ENCODE data around the gene ABCC12.

Gene ABCC12

GRCh38 chr16:48165961-48166578, 10.3 kb upstream of the ABCC12 start:
- no peak for DNase-seq (ENCODE audit: low read depth in 2 of 2)

GRCh38 chr16:48164907-48165715, 9.3 kb upstream of the ABCC12 start:
- peak; percentile 40 to 41 for DNase-seq (ENCODE audit: low read depth in 2 of 2)

DNA sequence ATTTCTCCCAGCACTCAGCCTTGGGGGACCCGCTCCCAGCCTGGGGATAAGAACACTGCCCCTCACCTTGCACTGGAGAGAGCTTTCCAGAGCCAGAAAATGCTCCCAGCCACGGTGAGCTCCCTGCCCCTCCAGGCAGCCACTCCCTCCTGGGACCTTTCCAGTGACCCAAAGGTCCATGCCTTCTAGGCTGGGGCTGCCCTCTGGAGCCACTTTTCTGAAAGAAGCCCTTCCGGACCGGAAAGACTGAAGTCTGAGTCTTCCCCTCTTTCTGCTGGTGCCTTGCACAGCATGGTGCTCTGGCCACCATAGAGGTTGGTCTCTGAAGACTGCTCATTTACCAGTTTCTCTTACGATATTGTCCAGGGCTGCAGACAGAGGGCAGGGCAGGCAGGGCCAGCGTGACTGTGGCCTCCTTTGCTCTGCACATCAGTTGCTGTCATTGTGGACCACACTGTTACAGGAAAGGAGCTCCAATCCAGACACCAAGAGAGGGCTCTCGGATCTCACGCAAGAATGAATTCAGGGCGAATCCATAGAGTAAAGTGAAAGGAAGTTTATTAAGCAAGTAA, 7.1 kb upstream of the ABCC12 start:
- DNase-seq (ENCODE audit: low read depth in 2 of 2): no peak

GRCh38 chr16:48161906-48162305, 6.1 kb upstream of the ABCC12 start:
- DNase-seq (ENCODE audit: low read depth in 2 of 2): no peak

GRCh38 chr16:48160575-48160974, 4.8 kb upstream of the ABCC12 start:
- no peak for DNase-seq (ENCODE audit: low read depth in 2 of 2)

- DNase-seq (ENCODE audit: low read depth in 2 of 2): no peak
These were observed 2.5 kb upstream of the ABCC12 start for GRCh38 chr16:48158296-48158695.

DNA sequence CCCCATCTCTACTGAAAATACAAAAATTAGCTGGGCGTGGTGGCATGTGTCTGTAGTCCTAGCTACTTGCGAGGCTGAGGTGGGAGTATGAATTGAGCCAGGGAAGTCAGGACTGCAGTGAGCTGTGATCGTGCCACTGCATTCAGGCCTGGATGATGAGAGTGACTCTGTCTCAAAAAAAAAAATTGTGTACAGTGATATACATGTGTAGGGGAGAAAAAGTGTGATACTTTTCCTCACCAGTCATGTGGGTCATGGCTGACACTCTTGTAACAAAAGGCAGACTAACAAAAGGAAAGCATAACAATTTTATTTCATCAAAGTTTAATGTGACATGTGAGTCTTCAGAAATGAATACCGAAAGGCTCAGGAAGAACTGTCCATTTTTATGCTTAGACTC, 2.0 kb upstream of the ABCC12 start:
- DNase-seq (ENCODE audit: low read depth in 2 of 2): no peak

DNA sequence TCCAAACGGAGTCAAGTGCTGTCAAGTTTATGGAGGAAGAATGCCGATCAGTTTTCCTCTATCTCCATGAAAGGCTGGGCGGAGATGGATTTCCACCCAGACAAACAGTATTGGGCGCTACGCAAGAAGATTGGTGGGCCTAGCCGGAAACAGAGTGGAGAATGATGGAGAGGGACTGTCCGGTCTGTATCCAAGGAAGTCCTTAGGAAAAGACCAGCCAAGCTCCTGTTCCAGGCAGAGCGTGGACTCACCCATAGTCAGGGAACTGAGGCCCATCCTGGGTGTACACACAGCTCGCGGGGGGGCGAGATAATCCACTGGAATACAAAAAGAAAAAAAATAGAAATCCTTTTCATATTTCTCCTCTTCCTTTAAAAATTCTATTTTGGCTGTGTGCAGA, 1.5 kb upstream of the ABCC12 start:
- DNase-seq (ENCODE audit: low read depth in 2 of 2): no peak

- DNase-seq (ENCODE audit: low read depth in 2 of 2): peak; percentile 50 to 63
These were observed 1.0 kb upstream of the ABCC12 start for GRCh38 chr16:48156790-48157209.

DNA sequence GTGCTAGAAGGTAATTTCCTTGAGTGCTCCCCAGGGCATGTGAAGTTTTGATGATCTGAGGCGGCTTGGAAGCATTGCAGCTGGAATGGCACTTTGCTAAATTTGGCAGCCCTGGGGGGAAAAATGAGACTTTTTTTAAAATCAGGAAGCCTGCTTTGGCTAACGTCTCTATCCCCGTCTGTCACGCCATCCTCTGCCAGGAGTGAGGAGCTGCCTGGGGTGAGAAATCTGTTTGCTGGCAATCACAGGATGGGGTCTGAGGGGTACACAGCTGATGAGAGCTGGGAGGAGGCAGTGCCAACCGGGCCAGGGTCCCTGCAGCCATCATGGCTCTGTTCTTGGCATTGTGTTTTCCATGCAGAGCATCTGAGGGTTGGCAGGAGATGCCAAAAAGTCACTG, 2.0 kb downstream of the ABCC12 start:
- DNase-seq (ENCODE audit: low read depth in 2 of 2): no peak

DNA sequence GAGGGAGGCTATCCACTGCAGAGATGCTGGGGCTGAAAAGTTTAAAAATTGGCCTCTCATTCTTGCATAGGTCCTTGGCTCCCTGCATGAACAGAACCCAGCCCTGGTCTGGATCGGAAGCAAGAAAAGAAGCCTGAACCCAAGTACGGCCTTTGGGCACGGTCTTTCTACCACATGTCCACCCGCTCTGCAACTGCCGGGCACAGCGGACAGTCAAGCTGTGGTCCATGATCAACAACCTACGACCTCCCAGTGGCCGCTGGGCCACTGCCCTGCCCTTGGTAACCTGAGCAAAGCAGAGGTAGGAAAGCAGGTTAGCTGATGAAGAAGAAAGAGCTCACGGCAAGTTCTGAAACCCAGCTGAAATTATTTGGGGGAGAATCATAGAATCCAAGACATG, 3.6 kb downstream of the ABCC12 start:
- no peak for DNase-seq (ENCODE audit: low read depth in 2 of 2)

- no peak for DNase-seq (ENCODE audit: low read depth in 2 of 2)
These were observed 5.1 kb downstream of the ABCC12 start for GRCh38 chr16:48150707-48151106.

DNA sequence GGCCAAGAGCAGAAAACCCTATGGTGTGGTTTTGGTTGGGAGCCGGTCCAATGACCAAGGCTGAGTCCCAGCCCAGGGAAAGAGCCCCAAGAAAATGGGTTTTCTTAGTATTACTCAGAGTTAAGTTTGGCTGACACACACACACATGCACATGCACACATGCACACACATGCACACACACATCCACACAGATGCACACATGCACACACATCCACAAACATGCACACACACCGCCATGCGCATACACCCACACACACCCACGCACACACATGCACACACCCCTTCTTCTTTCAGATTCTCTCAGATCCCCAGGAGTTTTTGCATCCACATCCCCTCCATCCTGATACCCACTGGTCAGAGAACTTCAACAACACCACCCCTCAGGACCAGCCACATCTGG, 9.1 kb downstream of the ABCC12 start:
- no peak for DNase-seq (ENCODE audit: low read depth in 2 of 2)

DNA sequence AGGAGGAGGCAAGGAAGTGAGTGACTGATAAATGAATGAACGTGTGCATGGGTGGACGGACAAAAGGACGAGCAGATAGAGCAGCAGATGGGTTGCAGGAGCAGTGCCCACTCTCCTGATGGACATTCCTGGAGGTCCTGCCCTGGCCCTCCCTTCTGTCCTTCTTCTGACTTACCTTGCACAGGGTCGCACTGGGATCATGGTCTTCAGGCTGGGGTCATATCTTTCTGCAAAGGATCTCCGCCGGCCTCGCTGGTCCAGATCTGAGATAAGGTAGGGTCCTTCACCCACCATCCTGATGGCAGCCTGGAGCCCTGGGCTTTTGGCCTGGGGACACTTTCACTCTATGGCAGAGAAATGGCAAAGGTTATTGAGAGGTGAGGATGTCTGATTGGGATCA, 9.7 kb downstream of the ABCC12 start:
- DNase-seq (ENCODE audit: low read depth in 2 of 2): no peak

- DNase-seq (ENCODE audit: low read depth in 2 of 2): no peak
These were observed 11.9 kb downstream of the ABCC12 start for GRCh38 chr16:48143812-48144368.

- no peak for DNase-seq (ENCODE audit: low read depth in 2 of 2)
These were observed 15.0 kb downstream of the ABCC12 start for GRCh38 chr16:48140821-48141220.

- no peak for DNase-seq (ENCODE audit: low read depth in 2 of 2)
These were observed 16.3 kb downstream of the ABCC12 start for GRCh38 chr16:48139517-48139916.

GRCh38 chr16:48138543-48138942, 17.2 kb downstream of the ABCC12 start:
- DNase-seq (ENCODE audit: low read depth in 2 of 2): no peak

- DNase-seq (ENCODE audit: low read depth in 2 of 2): no peak
These were observed 18.0 kb downstream of the ABCC12 start for GRCh38 chr16:48137822-48138221.

DNA sequence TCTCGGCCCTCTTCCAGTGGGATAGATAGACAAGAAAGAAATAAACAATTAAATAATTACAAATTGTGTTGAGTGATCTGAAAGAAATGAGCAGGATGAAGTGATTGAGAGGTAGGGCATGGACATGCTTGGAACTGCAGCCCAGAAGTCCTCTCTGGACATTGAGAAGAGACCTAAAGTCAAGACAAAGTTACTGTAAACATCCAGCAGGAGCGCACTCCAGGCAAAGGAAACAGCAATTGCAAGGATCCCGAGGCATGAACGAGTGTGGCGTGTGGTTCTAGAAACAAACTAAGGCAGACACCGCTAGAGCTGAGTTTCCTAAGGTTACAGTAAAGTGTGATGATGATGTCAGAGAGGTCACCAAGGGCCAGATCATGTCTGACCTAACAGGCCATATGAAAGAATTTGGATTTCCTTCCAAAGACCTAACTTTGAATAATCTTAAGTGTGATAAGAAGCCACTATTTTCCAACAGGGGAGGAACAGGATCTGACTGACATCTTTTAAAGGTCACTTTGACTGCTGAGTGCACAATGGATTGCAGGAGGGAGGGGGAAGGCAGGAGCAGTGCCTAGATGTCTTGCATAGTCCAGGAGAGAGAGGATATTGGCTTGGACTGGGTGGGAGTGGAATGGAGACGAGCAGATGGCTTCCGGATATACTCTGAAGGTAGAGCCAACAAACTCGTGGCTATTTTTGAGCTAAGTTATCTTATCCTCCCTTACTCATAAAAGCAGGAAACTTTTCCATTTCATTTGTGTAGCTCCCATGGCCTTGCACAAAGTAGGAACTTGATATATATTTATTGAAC, 19.0 kb downstream of the ABCC12 start:
- no peak for DNase-seq (ENCODE audit: low read depth in 2 of 2)

DNA sequence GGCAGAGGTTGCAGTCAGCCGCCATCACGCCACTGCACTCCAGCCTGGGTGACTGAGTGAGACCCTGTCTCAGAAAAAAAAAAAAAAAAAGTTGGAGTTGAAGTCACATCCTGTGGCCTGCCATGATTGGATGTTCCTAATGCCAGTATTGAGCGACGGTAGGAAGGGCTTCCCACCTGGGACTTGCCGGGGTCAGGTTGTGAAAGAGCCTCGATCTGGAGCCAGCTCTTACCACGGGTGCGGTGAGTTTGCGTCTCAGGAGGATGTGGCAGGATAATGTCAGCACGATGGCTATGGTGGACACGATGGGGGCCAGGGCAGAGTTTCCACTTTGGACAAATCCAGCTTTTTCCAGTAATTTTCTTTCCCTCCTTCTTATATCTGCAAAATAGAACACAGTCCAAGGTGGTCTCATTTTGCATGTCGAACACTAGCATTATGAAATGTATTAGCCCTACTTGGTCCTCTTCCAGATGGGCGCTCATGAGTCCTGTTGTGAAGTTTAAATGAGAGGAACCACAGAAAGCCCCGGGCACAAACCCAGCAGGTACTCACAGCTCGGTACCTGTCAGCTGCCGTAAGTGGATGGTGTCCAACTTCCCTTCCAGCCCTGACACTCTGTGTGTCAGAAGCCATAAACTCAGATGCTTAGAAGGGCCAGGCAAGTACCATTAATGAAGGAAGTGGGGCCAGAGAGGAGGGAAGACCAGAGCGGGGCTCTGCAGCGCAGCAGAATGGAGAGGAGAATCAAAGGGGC, 22.2 kb downstream of the ABCC12 start:
- no peak for DNase-seq (ENCODE audit: low read depth in 2 of 2)

Measured in stimulated activated CD8-positive, alpha-beta memory T cell treated with anti-CD3 and anti-CD28 coated beads, Interleukin-2, amount 100 ng/mL, for 1 hour (primary cell).